GM12891 (cell line): ENCODE data around the gene ZBTB12.
"Not testable (repeated sequence)": the region's sequence is repeated elsewhere in the genome, so short reads cannot be mapped to it uniquely, and the experiment has no call there.

Source experiments
- DNase-seq: peaks from one replicate; pipeline ENCODE4 v3.0.0; 2011; ENCODE audit warnings: low spot score; ENCODE audit not compliant: insufficient read length
- FAIRE-seq: peaks from 2 replicates; lab custom pipeline; 2011; peaks lifted over from hg19 to GRCh38; lab: Jason Lieb, UNC
- PAX5 ChIP-seq: IDR thresholded peaks from 2 replicates; pipeline ENCODE4 v1.6.1; 2011; ENCODE audit warnings: low read length, moderate library complexity, mild to moderate bottlenecking; ENCODE audit not compliant: insufficient read depth, severe bottlenecking
- POLR2A ChIP-seq: IDR thresholded peaks from 2 replicates; pipeline ENCODE4 v1.6.1; 2011; ENCODE audit warnings: low read depth, low read length, control low read depth
- POLR2AphosphoS5 ChIP-seq: IDR thresholded peaks from 2 replicates; pipeline ENCODE4 v1.6.1; 2011; ENCODE audit warnings: low read depth, low read length, control low read depth
- POU2F2 ChIP-seq: IDR thresholded peaks from 2 replicates; pipeline ENCODE4 v1.6.1; 2011; ENCODE audit warnings: low read depth, mild to moderate bottlenecking, control low read depth, low read length, moderate library complexity
- SPI1 ChIP-seq: IDR thresholded peaks from 2 replicates; pipeline ENCODE4 v1.6.1; 2011; ENCODE audit warnings: low read depth, low read length, control low read depth
- TAF1 ChIP-seq: IDR thresholded peaks from 2 replicates; pipeline ENCODE4 v1.6.1; 2011; ENCODE audit warnings: low read depth, low read length, control low read depth

ZBTB12 gene

GRCh38 chr6:31943742-31944141, 41.9 kb upstream of the ZBTB12 start:
- DNase-seq, result no peak
- no peak for FAIRE-seq
- no peak for TF ChIP-seq TAF1
- TF ChIP-seq POU2F2, result no peak
- no peak for TF ChIP-seq POLR2A
- TF ChIP-seq SPI1, result no peak
- no peak for TF ChIP-seq POLR2AphosphoS5
- TF ChIP-seq PAX5, result no peak

DNA sequence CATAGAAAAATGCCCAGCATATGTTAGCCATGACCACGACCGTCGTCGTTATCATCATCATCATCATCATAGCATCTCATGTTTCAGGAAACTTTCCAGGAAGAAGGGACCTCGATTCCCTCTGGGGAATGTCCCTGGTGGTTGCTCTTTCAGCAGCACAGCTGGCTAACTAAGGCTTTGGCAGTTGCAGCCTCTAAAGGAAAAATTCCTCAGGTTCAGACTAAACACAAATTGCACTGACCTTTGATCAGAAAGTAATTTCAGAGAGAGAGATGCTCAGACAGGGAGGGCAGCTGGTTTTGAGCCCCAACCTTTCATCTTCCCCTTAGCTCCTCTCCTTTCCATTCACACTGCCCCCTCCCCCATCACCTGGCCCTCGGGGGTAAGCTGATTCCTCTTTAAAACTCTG, 38.4 kb upstream of the ZBTB12 start:
- FAIRE-seq (no peak), DNase-seq (no peak)
- TF ChIP-seq POLR2AphosphoS5 (no peak), PAX5 (no peak), SPI1 (no peak), POLR2A (no peak), POU2F2 (no peak), TAF1 (no peak)

GRCh38 chr6:31935823-31936222, 33.9 kb upstream of the ZBTB12 start:
- TF ChIP-seq TAF1 (no peak), POU2F2 (no peak), PAX5 (no peak), POLR2A (no peak), SPI1 (no peak), POLR2AphosphoS5 (no peak)
- DNase-seq (no peak), FAIRE-seq (no peak)

GRCh38 chr6:31935021-31935420, 33.1 kb upstream of the ZBTB12 start:
- no peak for DNase-seq

DNA sequence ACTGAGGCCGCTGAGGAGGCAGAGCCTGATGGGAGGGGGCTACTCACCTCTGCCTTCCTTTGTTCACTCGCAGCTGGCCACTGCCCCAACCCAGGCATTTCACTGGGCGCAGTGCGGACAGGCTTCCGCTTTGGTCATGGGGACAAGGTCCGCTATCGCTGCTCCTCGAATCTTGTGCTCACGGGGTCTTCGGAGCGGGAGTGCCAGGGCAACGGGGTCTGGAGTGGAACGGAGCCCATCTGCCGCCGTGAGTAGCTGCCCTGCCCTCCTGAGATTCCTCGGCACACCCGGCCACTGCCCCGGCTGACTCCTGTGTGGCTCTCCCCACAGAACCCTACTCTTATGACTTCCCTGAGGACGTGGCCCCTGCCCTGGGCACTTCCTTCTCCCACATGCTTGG, 31.7 kb upstream of the ZBTB12 start:
- TF ChIP-seq POLR2AphosphoS5, result no peak
- no peak for TF ChIP-seq SPI1
- no peak for TF ChIP-seq TAF1
- FAIRE-seq, result no peak
- DNase-seq, result no peak

More at GRCh38 chr6:31935021-31935420, 33.1 kb upstream of the ZBTB12 start:
- FAIRE-seq, result no peak
- TF ChIP-seq TAF1, result no peak
- TF ChIP-seq PAX5, result no peak
- TF ChIP-seq POLR2A, result no peak
- no peak for TF ChIP-seq POU2F2
- no peak for TF ChIP-seq POLR2AphosphoS5
- TF ChIP-seq SPI1, result no peak

GRCh38 chr6:31932137-31932536, 30.3 kb upstream of the ZBTB12 start:
- not testable (repeated sequence) for FAIRE-seq, DNase-seq

GRCh38 chr6:31930962-31931361, 29.1 kb upstream of the ZBTB12 start:
- FAIRE-seq (no peak), DNase-seq (no peak)
- TF ChIP-seq TAF1, result no peak
- TF ChIP-seq POU2F2, result no peak
- TF ChIP-seq POLR2AphosphoS5, result no peak
- TF ChIP-seq PAX5, result no peak
- TF ChIP-seq POLR2A, result no peak
- TF ChIP-seq SPI1, result no peak

- no peak for DNase-seq
- no peak for FAIRE-seq
- TF ChIP-seq TAF1 (no peak), POLR2AphosphoS5 (no peak), PAX5 (no peak), SPI1 (no peak), POLR2A (no peak), POU2F2 (no peak)
These were observed 26.7 kb upstream of the ZBTB12 start for GRCh38 chr6:31928672-31928939.

GRCh38 chr6:31927863-31928671, 26.2 kb upstream of the ZBTB12 start:
- DNase-seq (no peak), FAIRE-seq (no peak)
- TF ChIP-seq POU2F2, result no peak
- TF ChIP-seq POLR2AphosphoS5, result no peak
- no peak for TF ChIP-seq PAX5
- no peak for TF ChIP-seq POLR2A
- no peak for TF ChIP-seq SPI1
- TF ChIP-seq TAF1, result no peak

GRCh38 chr6:31927242-31927862, 25.5 kb upstream of the ZBTB12 start, which contains the start of gene C2:
Gene C2, plus strand, starts transcription at chr6:31927717. Its CDS starts 36 bp downstream, at chr6:31927753.
- FAIRE-seq (no peak), DNase-seq (no peak)
- no peak for TF ChIP-seq SPI1
- TF ChIP-seq POU2F2, result no peak
- TF ChIP-seq PAX5, result no peak
- TF ChIP-seq TAF1, result no peak
- TF ChIP-seq POLR2A, result no peak
- no peak for TF ChIP-seq POLR2AphosphoS5

DNA sequence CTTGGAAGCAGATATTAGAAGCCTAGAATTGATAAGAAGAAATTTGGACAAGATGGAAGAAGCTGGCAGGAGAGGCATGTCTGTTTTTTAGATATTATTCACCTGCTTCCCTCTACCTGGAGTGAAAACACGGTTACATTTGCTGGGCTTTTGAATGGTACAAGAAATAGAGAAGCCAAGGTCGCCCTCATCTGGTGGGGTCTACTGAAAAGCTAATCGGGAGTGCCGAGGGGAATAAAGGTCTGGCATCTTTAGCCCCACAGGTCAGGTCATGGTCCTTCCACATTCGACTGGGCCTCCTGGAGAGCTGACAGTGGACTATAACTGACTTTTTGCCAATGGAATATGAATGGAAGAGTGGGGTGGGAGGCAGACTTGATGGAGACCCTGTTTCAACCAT, 21.1 kb upstream of the ZBTB12 start:
- FAIRE-seq, result no peak
- no peak for DNase-seq
- TF ChIP-seq PAX5 (no peak), POLR2A (no peak), POU2F2 (no peak), TAF1 (no peak), POLR2AphosphoS5 (no peak), SPI1 (no peak)
